Measurements from ENCODE around the gene LIFR. TPM values are rescaled to one million over a fixed set of nuclear protein-coding genes. Genes with fewer than 3 reads are reported as not detected.

LIFR gene
- total RNA-seq, 1 donor from 2014 or later: 110 TPM

GRCh38 chr5:38562444-38563210 is 6.2 kb upstream of the LIFR start:
- Histone ChIP-seq H3K27me3 (ENCODE audit: low read depth) (peaks cover 2% of the 10 kb centered on the region), H3K36me3 (no peaks in the 10 kb centered on the region), H3K4me3 (no peak overlapping the region), H3K27ac (no peak overlapping the region), H3K4me1 (peaks cover 16% of the 10 kb centered on the region), H3K9me3 (no peaks in the 10 kb centered on the region)
- DNase-seq (no peak), ATAC-seq (no peak)
- intact Hi-C loops (cut with DNase I): no loop called here
- no peak for TF ChIP-seq CTCF (IDR thresholded peaks at IDR 0.05)

- Histone ChIP-seq H3K36me3 (no peaks in the 10 kb centered on the region), H3K4me3 (no peak overlapping the region), H3K27me3 (ENCODE audit: low read depth) (peaks cover 16% of the 10 kb centered on the region), H3K9me3 (no peaks in the 10 kb centered on the region), H3K27ac (no peak overlapping the region), H3K4me1 (peaks cover 22% of the 10 kb centered on the region)
- no peak for ATAC-seq
- TF ChIP-seq CTCF (IDR thresholded peaks at IDR 0.05): no peak
- no peak for DNase-seq
- intact Hi-C loops (cut with DNase I): no loop called here
Observed at GRCh38 chr5:38559428-38559827, 3.0 kb upstream of the LIFR start.

- no peak for ATAC-seq
- H3K4me1 ChIP-seq: peaks cover 22% of the 10 kb centered on the region
- no peaks in the 10 kb centered on the region for H3K36me3 ChIP-seq
- TF ChIP-seq CTCF (IDR thresholded peaks at IDR 0.05): no peak
- H3K27me3 ChIP-seq (ENCODE audit: low read depth): peaks cover 16% of the 10 kb centered on the region
- H3K27ac ChIP-seq: peak overlapping the region; percentile 95
- no peak for DNase-seq
- H3K9me3 ChIP-seq: no peaks in the 10 kb centered on the region
- peak overlapping the region; percentile 82 for H3K4me3 ChIP-seq
- intact Hi-C loops (cut with DNase I): no loop called here
Observed at GRCh38 chr5:38557792-38558191, 1.3 kb upstream of the LIFR start.

GRCh38 chr5:38557308-38557710 is 863 bp upstream of the LIFR start:
- no peak for TF ChIP-seq CTCF (IDR thresholded peaks at IDR 0.05)
- Histone ChIP-seq H3K4me1 (peaks cover 22% of the 10 kb centered on the region), H3K27me3 (ENCODE audit: low read depth) (peaks cover 16% of the 10 kb centered on the region), H3K27ac (peak overlapping the region; percentile 95), H3K9me3 (no peaks in the 10 kb centered on the region), H3K36me3 (no peaks in the 10 kb centered on the region), H3K4me3 (peak overlapping the region; percentile 82)
- intact Hi-C loops (cut with DNase I): no loop called here
- ATAC-seq (peak; percentile 4 to 13), DNase-seq (peak; percentile 47)

- intact Hi-C loops (cut with DNase I): no loop called here
- Histone ChIP-seq H3K9me3 (no peaks in the 10 kb centered on the region), H3K4me1 (peaks cover 25% of the 10 kb centered on the region), H3K36me3 (no peaks in the 10 kb centered on the region), H3K27ac (peak overlapping the region; percentile 86), H3K27me3 (ENCODE audit: low read depth) (peaks cover 16% of the 10 kb centered on the region), H3K4me3 (peak overlapping the region; percentile 82)
- no peak for TF ChIP-seq CTCF (IDR thresholded peaks at IDR 0.05)
- no peak for DNase-seq
- peak; percentile 66 to 78 for ATAC-seq
Observed at GRCh38 chr5:38556088-38556598, 303 bp downstream of the LIFR start.
